GM18519 (cell line): Measurements from ENCODE around the gene TTC22.

Experiments
- ATAC-seq: cut with Tn5 transposase; IDR thresholded peaks from one replicate; pipeline ENCODE4 v1.9.1; 2021; ENCODE audit warnings: mild to moderate bottlenecking, moderate library complexity; ENCODE audit not compliant: unreplicated experiment, low FRiP score

The TTC22 gene

GRCh38 chr1:54810153-54810942 is 9.2 kb upstream of the TTC22 start:
- no peak for ATAC-seq

DNA sequence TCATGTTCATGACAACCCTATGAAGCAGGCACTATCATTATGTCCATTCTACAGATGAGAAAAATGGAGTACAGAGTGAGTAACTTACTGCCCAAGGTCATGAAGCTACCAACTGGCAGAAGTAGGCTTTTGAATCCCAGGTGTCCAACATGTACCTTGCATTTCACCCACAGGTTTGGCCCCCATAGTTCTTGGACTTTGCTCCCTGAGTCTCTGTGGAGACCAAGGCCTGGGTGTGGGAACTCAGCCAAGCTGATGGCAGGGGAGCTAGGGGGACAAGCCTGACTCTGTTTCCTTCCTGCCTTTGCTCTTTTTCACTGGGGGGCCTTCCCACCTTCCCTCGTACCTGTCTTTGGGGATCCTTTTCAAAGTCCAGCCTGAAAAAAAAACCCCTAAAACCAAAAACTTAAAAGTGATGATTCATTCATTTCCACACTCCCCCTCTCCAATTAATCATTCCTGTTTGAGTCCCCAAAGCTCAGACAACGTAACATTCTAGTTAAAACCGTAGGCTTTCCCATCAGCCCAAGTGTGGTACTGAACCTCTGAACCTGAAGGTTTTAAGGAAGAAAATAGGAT is 8.5 kb upstream of the TTC22 start:
- no peak for ATAC-seq

GRCh38 chr1:54808443-54809207 is 7.5 kb upstream of the TTC22 start:
- no peak for ATAC-seq

DNA sequence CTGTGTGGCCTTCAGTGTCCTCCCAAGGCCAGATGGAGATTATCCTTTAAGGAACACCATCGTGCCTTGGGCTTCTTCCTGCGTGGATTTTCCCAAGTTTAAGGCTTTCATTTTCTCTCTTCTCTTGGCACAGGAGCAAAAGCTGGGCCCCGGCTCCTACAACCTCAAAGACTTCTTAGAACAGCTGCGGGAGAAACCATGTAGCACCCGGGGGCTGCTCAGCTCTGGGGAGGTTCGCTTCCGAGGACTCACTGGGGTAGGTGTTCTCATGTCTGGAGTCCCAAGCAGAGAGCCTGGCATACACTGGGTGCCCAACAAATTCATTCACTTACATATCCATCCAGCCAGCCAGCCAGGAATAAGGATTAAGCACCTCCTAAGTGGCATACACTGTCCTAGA is 6.6 kb upstream of the TTC22 start:
- no peak for ATAC-seq

GRCh38 chr1:54806931-54807611 is 5.9 kb upstream of the TTC22 start:
- no peak for ATAC-seq

DNA sequence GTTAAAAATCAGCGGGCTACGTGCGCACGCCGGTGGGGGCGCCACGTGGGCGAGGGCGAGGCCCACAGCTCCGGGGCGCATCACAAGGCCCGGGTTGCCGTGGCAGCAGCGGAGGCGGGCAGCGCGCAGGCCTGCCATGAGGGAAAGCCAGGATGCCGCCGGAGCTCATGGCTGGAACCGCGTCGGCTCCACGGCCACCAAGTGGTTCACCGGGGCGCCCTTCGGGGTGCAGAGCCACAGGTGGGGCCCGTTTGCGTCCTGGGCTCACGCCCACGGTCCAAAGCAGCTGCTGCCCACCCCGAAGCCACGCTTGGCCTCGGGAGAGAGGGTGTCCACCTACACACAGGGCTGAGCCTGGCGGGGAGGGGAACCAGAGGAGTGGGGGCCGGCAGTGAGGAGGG is 4.9 kb upstream of the TTC22 start:
- ATAC-seq, result no peak

- no peak for ATAC-seq
These were observed 4.3 kb upstream of the TTC22 start for GRCh38 chr1:54805466-54805865.

GRCh38 chr1:54804471-54805132 is 3.5 kb upstream of the TTC22 start:
- ATAC-seq, result no peak

- no peak for ATAC-seq
These were observed 2.8 kb upstream of the TTC22 start for GRCh38 chr1:54803761-54804470.

DNA sequence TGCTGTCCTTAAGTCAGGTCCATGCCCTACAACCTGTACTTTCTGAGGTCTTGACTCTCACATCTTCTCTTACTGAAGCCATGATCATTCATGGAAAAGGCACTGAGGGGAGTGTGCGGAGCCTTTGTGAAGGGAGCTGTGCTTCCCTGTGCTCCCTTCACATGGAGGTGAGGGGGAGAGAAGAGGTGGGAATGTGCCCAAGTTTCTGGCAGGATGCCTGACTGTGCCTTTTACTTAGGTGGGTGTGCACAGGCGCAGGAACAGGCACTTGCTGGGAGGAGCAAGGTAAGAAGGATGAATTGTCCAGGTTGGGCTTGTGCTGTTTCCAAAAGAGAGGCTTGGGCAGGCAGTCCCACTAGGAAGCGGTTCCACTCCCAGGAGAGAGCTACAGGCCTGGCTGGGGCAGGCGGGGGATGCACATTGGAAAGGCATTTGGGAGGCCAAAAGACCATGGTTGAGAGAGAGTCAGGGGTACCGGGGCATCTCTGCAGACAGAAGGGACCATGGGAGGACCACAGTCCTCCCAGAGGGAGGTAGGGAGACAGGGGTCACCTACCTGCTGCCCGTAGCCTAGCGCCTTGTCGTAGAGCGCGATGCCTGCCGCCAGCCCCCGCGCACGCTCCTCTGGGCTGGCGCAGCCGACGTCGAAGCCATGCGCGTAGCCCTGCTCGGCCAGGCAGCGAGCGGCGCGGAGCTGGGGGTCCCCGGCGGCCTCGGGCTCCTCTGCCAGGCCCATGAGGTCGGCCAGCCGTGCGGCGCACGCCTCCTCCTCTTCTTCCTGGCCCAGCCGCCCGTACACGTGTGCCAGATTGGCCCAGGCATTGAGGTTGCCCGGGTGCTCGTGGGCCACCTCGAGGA is 853 bp downstream of the TTC22 start:
- no peak for ATAC-seq

DNA sequence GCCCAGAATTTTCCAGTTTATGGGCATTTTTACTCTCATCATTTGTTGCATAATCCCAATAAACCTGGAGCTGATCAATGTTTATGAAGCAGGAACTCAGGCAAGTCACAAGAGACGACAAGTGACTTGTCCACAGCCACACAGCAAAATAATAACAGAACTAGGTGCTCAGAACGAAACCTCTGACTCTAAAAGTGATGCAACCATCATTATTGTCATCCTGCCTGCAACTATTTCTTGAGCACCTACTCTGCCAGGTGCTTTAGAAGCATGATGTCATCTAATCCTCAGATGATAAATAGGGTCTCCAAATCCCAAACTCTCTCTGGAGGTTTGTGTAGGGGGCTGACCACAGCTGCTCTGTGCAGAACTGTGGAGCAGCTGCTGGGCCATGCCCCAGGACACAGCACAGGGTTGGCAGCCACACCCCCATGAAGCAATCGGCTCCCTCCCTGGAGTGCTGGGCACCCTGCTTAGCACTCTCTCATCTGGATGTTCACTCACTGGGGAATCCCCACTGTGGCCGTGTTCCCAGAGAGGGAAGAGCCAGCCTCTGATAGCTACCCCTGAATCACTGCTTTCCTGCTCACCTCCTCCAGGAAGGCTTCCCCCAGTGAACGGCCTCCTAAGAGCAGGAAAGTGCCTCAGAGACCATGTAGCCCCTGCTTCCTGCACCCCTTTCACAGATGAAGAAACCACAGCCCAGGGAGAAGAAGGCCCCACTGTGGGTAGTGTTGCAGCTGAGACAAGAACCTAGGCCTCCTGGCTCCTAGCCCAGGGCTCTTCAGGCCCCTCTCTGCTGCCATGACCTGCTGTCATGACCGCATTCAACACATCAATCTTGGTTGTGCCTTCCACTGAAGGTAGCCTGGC is 2.1 kb downstream of the TTC22 start:
- ATAC-seq, result peak; percentile 35

DNA sequence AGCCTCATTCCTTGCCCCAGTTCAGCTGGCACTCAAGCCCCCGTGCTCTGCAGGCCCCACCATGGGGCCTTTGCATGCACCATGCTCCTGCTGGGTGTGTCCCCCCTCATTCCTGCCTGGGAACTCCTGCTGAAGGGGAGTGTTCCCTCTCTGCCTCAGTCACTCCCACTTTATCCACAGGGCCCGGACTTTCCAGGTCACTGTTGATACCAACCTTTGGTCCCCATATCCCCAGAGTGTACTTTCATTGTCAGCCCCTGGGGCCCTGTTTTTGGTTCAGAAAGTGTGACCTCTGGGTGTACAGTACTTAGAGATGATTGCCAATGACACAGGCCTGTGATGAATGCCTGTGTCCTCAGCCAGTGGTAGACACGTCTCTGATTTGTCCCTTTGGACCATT is 2.9 kb downstream of the TTC22 start:
- no peak for ATAC-seq

- ATAC-seq, result no peak
These were observed 4.2 kb downstream of the TTC22 start for GRCh38 chr1:54796902-54797301.

DNA sequence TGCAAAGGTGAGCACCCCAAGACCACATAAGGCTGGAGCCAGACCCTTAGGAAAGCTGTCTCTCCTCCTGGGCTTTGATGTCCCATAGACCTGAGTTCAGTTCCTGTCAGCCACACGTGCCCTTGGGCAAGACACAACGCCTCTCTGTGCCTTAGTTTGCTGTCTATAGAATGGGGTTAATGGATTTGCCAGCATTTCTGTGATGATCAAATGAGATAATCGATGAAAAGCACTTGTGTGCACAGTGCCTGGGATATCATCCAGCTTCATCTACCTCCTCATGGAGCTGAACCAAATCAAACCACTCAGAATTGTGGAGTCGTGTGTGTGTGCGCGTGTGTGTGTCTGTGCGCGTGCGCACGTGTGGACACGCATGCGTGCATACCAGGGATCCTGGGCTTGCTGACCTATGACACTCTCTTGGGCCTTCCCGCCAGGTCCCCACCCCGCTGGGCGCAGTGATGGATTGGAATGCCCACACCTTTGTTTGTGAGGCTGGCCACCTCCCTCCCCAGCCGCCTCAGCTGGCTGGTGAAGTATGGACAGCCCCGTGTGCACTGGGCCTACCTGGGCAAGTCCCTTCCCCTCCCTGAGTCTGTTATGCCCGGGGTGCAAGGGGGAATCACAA is 5.2 kb downstream of the TTC22 start:
- no peak for ATAC-seq

- ATAC-seq, result no peak
These were observed 5.8 kb downstream of the TTC22 start for GRCh38 chr1:54795356-54795665.

DNA sequence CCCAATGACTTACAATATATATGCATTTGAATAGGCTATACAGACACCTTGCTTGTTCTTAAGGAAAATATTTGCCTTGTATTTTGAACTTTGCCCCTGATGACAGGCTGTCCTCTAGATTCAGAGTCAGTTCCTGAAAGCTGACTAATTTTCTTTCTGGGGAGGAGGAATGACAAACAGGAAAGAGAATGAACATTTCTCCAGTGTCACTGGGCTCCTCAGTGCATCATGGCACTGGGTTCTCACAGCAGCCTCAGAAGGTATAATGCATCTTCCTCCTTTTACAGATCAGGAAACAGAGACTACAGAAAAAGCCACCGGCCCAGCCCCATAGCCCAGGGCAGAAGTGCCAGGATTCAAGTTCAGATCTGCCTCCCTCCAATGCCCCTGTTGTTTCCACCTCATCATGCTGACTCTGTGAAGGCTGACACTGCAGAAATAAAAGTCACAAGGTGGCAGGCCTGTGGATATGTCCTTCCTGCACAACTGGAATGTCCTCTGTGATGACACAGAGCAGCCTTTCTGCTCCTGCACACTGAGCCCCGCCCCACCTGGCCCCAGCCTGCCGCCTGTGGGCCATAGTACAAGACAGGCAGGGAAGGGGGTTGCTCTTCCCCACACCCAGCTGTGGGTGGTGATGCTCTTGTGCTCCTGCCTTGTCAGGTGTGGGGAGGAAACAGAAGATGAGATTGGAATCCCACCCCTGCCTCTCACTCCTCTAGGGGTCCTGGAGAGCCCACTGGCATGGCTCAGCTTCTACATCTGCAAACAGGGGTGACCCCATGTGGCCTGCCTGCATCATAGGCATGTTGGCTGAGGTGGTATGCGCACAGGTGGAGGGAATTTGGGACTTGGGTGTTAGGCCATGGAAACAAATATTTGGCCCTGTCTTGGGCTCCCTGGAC is 6.4 kb downstream of the TTC22 start:
- ATAC-seq, result no peak
